Peyer's patch (tissue), 4 donors: ENCODE data around the gene SLC50A1.
A peak's percentile ranks its signal among the peaks of the same experiment; 100 is the strongest.

Source experiments
- CTCF ChIP-seq, 6 experiments: fragments of 450-650 bp in 4 of 6; fragments of 200-600 bp in 2 of 6; sonication (generic) in 1 of 6; IDR thresholded peaks; one replicate each; pipeline ENCODE4 v1.5.1; 2017 to 2019; ENCODE audit warnings: antibody characterized with exemption in 6 of 6, mild to moderate bottlenecking in 3 of 6, moderate library complexity in 1 of 6
- POLR2A ChIP-seq, 2 donors: fragments of 450-650 bp; IDR thresholded peaks; one replicate each; pipeline ENCODE4 v1.5.1; 2017; ENCODE audit warnings: antibody characterized with exemption in 2 of 2, mild to moderate bottlenecking in 2 of 2, moderate library complexity in 2 of 2

- peak in 3 of 6 experiments; percentile 11 to 36 (median 14) for TF ChIP-seq CTCF (IDR thresholded peaks at IDR 0.05)
- peak; percentile 10 to 54 for TF ChIP-seq POLR2A (IDR thresholded peaks at IDR 0.05)
These were observed 28.1 kb upstream of the SLC50A1 start for GRCh38 chr1:155107309-155108264.
